Activated CD4-positive, alpha-beta T cell treated with anti-CD3 and anti-CD28 coated beads, Interleukin-2, amount 50 U/mL, for 48 hours (primary cell): ENCODE data around the gene DHRS3.

ENCODE experiments used
- DNase-seq, 2 experiments: peaks; one replicate each; pipeline ENCODE4 v3.0.0-alpha.2; 2020

DHRS3 gene

DNA sequence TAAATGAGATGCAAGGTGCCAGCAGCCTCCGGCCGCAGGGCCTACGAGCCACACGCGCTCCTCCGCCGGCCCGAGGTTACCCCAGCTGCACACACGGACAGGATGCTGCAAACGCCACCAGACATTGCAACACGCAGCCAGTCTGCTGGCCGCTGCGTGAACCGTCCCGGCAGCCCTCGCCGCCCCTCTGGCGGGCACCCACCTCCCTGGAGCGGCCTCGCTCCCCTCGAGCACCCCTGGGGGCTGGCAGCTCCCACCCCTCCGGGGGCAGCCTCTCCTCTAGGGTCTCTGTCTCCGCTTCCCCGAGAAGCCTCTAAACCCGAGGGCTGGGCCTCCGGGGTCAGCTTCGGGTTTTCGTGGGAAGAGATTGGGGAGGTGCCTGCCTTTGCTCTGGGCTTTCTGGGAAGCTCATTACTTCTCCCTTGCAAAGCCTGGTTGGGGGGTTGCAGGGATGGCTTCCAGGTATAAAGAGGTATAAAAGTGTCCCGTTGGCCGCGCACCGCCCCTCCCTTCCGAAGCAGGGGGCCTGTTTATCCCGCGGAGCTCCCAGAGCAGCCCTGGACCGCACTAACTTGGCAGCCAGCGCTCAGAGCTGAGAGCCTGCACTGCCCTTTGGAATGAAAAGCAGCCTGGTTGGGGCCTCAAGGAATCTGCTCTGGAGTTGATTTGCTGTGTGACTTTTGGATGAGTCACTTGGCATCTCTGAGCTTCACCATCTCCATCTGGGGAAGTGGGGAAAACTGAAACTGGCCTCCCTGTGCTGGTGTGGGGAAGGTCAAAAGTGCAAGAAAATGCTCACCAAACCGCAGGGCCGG lies 21.8 kb downstream of the DHRS3 start:
- DNase-seq = no peak

DNA sequence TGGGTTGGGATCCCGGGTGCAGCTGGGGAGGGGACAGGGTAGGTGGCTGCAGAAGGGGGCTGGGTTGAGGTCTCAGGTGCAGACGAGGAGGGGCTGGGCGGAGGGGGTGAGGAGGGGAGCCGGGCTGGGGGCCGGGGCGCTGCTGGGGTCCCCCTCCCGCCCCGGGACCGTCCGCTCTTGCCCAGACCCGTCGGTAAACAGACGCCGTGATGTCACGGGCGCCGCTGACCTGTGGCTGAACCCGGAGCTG lies 22.3 kb downstream of the DHRS3 start:
- DNase-seq = no peak

DNA sequence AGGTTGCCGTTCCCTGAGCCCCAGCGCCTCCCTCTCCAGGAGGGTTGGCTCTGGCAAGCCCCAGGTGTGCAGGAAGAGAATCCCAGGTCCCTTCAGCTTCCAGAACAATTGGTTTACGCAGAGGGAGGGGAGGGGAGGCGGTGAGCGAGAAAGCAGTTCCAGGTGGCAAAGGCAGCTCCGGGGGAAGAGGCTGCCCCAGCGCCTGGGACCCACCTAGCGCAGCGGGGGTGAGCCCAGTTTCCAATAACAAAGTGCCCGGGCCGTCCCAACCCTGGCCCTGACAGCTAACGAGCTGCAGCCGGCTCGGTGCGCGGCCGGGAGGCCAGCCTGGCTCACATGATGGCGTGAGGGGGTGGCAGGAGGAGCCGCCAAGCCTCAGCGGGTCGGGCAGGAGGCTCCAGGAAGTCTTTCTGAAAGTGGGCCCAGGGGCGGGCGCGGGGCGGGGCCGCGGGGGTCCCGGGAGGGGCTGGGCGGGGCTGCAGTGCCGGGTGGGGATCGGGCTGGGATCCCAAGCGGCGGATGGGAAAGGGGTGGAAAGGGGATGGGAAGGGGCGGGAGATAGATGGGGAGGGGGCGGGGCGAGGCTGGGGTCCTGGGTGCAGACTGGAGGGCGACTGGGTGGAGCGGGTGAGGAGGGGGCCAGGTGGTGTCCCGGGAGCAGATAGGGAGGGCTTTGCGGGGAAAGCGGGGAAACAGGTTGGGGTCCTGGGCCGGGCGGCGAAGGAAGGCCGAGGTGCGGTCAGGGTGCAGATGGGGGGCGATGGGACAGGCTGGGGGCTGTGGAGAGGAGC lies 22.8 kb downstream of the DHRS3 start:
- peak in 1 of 2 experiments; percentile 36 for DNase-seq

DNA sequence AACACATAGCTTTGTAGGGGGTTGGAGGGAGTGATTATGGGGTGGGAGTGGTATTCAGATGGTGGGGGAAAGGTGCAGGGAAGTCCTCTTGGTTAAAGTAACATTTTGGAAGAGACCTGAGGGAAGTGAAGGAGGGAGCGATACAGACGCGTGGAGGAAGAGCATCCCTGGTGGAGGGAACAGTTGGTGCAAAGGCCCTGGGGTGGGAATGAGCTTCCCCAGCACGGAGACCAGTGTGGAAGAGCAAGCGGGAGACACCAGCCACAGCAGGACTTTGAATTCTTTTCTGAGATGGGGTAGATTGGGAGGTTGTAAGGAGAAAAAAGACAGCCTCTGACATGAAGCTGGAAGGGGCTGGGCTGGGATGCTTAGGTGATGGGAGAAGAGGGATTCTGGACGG lies 23.5 kb downstream of the DHRS3 start:
- DNase-seq = no peak

DNA sequence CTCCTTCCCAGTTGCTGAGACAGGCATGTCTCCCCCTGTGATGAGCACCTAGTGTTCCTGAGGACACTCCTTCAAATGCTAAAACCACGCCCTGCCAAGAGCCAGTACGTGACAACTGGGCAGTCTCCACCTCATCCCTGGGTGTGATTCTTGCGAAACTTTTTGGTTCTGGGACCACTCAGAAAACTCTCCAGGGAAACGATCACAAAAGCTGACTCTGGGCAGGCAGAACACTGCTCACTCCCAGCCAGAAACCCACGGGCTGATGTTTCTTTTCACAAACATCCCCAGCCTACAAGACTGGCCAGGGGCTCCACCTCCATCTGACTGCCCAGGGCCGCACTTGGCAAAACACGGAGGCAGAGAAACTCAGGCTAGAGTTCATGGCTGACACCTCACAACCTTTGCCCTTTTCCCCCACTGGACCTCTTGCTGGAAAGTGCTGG lies 24.4 kb downstream of the DHRS3 start:
- no peak for DNase-seq

DNA sequence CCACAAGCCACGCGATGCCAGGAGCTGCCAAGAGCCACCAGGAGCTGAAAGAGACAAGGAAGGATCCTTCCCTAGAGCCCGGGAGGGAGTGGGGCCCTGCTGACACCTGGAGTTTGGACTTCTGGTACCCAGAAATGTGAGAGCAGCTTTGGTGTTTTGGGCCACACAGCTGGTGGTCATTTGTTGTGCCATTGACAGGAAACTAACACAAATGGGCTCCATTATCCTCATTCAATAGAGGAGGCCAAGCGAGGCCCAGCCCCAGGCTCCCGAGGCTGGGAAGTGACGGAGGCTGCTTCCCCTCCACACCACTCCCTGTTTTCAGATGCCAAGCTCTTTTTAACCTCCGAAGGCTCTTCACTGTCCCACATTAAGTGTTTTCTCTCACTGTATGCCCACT lies 25.5 kb downstream of the DHRS3 start:
- DNase-seq = no peak

DNA sequence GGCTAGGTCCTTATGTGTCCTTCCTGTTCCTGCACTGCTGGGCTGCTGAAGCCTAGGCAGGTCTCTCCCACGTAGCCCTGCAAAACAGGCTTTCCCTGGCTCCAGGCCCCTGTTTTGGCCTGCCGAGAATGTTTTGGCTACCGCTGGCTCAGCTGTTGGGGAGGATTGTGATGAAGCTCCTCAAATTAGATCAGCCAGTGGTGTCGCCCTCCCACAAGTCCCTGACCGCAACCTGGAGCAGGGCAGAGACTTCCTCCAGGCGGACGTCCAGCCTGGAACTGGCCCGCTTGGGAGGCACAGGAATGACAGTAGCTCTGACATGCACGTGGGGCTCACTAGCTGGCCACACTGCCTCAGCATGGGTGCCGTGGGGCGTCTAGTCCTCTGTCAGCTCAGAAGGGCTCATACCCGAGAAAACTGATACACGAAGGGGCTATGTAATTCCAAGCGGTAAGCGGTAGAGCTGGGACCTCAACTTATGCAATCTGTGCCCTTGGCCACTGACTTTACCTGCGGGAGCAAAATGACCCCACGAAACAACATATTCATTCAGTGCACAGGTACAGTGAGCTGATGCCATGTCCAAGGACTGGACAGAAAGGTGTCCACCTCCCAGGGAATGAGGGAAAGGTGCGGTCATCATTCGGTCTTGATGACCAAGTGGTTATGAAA lies 26.6 kb downstream of the DHRS3 start:
- DNase-seq = no peak

DNA sequence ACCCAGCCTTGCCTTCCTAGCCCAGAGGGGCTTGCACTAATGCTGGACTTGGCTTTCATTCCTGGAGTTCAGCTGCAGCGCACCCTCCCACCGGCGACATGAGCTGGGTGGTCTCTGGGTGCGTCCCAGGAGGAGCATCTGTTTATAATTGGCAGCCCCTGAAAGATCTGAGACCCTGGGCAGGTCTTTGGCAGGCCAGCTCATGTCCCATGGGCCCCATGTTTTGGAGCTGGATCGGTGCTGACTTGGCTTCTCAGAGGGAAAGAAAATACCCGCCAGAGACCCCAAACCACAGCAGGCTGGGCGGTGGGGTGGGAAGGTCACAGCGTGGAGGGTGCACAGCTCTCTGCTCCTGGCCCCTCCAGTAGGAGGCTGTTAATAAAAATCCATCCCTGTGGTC lies 29.3 kb downstream of the DHRS3 start:
- DNase-seq = no peak

DNA sequence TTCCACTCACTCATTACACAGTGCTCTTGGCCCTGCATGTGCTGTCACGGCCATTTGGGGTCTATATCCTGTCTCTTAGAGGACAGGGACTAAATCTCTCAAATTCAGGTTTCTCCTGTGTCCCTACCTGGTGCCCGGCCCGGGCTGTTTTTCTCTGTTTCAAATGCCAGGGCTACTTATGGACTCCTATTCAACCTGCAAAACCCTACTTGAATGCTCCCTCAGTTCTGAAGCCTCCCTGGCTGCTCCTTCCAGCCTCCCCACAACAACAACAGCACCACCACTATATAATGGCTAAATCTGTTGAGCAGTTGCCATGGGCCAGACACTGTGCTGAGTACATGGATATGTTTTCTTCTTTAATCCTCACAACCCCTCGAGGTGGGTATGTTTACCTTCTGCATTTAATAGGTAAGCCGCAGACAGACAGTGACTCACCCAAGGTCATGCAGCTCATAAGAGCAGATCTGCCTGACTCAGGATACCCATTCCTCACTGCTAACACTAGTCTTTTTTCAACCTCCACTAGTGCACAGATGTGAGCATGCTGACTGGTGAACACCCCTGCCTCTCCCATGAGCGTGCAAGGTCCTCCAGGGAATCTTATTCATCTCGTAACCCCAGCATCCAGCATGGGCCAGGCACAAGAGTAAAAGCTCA lies 29.9 kb downstream of the DHRS3 start:
- no peak for DNase-seq

DNA sequence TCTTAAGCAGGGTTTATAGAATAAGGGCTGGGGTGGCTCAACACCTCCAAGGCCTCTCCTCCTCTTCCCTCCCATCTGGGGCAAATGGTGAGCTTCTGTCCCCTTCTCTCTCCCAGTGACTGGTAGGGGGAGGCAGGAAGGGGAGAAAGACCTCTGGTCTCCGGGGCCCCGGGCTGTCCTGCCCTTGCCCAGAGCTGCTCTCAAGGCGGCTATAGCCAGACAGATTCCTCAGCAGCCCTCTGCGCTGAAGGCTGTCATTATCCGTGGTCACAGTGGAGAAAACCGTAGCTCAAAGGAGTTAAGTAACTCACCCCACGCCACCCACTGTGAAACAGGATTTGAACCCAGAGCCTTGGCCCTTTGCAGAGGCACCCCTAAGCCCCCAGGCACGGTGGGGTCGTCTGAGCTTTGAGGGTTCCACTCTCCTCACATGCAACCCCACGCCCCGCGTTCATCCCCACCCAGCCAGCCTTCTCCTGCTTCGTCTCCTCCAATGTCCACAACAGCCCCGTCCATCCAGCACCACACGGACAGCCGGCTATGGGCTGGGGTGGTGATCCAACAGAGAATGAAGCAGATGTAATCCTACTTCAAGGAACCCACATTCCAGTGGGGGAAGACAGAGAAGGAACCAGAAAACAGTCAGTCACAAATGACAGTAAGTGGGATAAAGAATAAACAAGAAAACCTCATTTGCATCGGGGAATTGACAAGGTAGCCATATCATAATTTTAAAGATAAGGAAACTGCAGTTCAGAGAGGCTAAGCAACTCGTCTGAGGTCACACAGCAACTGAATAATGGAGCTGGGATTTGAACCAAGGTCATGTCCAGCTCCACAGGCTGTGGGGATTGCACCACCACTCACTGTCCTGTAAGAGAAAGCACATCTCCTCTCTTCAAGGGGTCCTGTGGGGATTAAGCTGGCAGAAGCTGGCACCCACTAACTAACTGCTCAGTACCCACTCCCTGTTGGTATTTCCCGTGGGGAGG lies 31.8 kb downstream of the DHRS3 start:
- DNase-seq = no peak

DNA sequence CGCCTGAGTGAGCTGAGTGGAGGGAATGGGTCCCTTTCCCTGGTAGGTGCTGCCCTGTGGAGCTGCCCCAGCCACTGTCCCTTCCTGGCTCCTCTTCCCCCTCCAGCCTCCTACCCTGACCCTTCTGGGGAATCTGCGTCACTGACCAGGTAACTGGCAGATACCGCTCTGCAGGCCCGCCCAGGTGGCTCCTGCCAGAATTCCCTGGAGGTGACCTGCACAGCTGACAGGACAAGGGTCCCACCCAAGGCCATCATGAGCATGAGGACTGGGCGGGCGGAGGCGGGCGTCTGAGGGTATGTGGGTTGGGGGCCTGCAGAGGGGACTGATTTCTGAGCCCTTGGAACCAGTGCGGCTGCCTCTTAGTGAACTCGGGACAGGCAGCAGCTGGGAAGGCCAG lies 32.5 kb downstream of the DHRS3 start:
- no peak for DNase-seq

DNA sequence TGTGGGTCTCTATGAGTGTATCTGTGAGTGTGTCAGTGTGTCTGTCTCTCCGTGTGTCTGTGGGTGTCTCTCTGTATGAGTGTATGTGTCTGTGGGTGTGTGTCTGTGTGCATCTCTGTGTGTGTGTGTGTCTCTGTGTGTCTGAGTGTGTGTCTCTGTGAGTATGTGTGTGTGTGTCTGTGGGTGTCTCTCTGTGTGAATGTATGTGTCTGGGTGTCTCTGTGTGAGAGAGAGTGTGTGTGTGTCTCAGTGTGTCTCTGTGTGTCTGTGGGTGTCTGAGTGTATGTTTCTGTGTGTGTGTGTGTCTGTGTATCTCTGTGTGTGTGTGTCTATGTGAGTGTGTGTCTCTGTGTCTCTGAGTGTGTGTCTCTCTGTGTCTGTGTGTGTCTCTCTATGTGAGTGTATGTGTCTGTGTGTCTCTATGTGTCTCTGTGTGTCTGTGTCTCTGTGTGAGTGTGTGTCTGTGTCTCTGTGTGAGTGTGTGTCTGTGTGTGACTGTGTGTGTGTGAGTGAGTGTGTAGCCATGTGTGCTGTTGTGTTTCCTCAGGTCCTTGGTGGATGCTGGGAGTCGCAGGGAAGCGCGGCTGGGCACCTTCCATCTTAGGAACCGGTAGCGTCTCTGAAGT lies 33.0 kb downstream of the DHRS3 start:
- DNase-seq = no peak

DNA sequence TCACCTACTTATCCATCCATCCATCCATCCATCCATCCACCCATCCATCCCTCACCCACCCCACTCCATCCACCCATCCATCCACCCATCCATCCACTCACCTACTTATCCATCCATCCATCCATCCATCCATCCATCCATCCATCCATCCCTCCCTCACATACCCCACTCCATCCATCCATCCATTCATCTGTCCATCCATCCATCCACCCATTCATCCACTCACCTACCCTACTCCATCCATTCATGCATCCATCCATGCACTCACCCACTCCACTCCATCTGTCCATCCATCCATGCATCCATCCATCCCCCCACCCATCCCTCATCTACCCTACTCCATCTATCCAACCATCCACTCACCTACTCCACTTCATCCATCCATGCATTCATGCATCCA lies 34.5 kb downstream of the DHRS3 start:
- no peak for DNase-seq

DNA sequence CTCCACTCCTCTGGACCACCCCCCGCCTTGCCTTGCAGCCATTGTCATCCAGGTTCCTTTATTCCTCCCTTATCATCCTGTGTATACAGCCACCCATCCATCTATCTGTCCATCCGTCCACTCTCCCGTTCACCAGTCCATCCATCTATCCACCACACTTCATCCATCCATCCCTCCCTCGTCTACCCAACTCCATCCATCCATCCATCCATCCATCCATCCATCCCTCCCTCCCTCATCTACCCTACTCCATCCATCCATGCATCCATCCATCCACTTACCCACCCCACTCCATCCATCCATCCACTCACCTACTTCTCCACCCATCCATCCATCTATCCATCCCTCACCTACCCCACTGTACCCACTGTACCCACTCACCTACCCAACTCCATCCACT lies 35.4 kb downstream of the DHRS3 start:
- DNase-seq = no peak

DNA sequence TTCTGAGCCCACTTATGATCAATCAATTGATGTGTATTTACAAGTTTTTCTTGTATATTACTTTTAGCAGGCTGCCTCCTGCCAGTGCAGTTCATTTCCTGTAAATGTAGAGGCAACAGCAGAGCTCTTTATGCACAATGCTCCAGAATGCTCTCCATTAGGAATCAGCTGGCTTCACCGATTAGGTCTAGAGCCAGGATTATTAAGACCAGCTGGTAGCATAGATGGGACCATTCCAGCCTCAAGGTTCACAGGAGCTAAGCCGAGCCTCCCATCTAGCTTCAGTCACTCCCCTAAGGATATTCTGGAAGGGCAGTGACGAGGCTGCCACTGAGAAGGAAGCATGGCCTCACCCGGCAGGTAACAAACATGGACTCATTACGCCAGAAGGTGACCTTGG lies 36.8 kb downstream of the DHRS3 start:
- DNase-seq = no peak

DNA sequence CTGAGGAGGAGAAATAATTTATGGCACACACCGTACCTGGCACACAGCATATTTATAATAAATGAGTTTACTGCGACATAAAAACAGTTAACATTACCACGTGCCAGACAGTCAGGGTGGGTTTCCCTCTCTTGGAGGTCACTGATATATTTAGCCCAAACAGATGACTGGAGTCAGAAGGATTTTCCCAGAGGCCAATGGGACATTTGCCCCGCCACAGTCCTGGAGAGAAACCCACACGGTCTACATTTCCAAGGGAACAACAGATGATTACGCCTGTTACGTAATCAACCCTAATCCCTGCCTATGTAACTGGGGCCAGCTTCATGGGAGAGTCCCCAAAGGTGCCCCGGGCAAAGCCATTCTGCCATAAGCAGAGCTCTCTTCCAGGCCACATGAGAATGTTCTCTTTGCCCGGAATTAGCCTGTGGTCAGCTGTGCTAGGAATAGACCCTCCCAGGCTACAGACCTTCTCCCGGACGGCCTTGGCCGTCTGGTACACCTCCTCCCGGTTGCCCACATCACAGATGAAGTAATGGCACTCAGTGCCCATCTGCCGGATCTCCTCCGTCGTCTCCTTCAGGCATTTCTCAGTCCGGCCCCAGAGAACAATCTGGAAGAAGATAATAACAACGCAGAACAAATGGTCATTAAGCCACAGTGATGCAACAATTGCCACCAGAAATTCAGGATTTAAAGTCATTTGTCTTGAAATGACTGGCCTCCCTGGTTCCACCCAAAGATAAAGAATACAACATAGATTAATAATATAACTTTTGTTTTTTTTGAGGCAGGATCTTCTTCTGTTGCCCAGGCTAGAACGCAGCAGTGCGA lies 37.7 kb downstream of the DHRS3 start:
- DNase-seq = no peak

DNA sequence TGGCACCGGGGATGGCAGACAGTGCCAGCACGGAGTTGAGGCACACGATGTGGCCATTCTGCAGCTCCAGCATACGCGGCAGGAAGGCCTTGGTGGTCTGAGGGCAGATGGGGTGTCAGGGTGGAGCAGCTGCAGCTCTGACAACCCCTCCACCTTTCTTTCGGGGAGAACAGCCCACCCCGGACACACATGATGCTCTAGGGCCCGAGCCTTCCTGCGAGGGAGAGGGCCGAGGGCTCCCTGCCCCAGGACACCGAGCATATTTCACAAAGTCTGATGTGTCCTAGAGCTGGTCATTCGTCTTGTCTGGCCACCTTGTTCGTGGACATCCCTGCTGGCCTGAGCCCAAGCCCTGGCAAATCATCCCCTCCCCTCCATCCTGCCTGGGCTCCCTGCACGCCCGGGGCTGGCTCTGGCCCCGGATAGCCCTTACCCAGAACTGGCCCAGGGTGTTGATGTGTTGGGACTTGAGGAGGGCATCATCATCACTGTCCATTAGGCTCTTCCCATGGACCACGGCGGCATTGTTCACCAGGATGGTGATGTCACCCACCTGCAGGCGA lies 39.1 kb downstream of the DHRS3 start:
- no peak for DNase-seq

DNA sequence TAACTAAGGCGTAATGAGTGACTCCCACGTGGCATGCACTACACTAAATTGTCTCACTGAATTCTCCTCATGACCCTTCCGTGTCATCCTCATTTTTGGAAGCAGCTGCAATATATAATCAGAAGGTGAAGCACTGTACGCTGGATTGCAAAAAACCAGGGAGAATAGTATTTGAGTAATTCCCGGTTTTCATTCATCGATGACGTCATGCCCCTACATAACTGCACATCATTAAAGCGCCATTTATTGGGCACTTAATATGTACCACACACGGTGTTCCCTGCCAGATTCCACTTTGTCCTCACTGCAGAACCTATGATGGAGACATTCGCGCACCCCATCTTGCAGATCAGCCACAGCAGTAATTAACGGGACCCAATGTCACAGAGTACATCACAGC lies 41.0 kb downstream of the DHRS3 start:
- DNase-seq = no peak

DNA sequence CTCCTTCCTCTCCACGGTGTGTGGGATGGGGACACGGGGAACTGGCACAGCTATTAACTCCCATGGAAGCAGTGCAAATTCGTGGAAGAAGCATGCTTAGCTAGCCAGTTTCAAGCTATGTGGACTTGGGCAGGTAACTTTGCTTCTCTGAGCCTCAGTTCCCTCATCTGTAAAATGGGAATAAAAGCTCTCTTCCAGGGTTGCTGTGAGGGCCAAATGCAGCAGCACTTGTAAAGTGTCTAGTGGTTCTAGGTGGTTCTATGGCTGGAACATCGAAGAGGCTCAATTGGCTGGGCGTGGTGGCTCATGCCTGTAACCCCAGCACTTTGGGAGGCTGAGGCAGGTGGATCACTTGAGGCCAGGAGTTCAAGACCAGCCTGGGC lies 43.3 kb downstream of the DHRS3 start:
- DNase-seq = no peak

DNA sequence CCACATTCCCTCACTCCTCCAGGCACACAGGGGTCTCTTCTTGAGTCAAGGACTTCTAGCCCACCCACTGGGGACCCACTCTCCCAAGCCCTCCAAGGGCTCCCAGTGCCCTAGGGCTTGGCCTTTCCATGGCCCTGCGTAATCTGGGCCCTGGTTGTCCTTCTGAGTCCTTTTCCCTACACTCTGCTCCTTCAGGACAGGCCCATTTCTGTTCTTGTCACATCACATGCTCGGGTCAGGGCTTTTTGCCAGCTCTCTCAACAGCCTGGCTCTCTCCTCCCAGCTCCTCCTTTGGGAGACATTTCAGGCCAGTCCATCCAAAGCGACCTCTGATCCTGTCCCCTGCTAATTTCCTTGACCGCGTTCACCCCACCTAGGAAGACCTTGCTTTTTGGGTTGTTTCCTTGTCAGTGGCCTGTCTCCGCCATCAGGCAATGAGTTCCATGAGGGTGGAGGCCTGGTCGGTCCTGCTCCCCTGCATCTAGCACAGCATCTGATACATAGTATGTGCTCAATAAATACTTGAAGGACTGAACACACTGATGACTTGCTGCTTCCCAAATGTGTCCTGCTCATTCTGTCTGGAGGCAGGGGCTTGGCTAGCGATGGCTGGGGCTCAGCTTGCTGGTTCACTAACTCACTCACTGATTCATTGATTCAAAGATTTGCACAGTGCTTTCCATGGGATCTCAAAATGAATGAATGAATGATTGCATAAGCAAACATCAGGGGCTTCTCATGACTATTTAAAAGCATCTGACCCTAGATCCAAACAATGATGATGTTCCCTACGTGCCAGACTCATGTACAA lies 44.8 kb downstream of the DHRS3 start:
- DNase-seq = no peak
